ENCODE measurements around the gene SCN4B. TPM values are rescaled to one million over a fixed set of nuclear protein-coding genes. Genes with fewer than 3 reads are reported as not detected.

SCN4B gene
- total RNA-seq, 4 donors from 2014 or later, result 2.7 to 5.8 (median 3.8) TPM

DNA sequence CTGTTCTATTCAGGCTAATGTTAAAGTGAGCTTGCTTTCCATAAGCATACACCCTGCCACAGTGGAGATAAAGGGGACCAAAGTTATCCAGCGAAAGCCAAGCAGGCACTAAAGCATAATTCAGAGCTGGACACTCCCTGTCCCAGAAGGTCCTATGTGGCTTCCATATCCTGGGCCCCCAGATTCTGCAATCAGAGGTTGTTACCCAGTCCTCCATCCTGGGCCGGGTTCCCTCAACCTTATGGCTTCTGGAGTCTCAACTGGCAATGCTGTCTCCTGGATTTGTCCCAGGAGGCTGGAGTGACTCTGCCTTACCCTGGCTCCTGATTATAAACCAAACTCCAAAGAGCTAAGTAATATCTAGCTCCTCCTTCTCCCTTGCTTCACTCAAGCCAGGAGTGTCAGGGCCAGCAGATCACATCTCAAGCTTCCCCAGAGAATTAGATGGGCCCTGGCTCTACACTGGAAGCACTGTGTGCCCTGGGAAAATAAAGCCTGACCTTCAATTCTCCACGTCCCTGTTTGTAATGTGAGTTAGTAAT lies 51.9 kb downstream of the SCN4B start:
- 25 to 63% methylated on average over 2 of the region's 3 CpGs for WGBS, 2 donors (ENCODE audit: low coverage in 1 of 2)
- no peaks in the 10 kb centered on the region for H3K4me1 ChIP-seq
- H3K4me3 ChIP-seq, result no peak overlapping the region
- peaks cover 45% of the 10 kb centered on the region for H3K27me3 ChIP-seq
- no peak overlapping the region for H3K27ac ChIP-seq
- no peaks in the 10 kb centered on the region for H3K36me3 ChIP-seq
- no peak for TF ChIP-seq POLR2A (IDR thresholded peaks at IDR 0.05)
- no peak for TF ChIP-seq POLR2AphosphoS5 (IDR thresholded peaks at IDR 0.05)
- no peak for TF ChIP-seq EP300 (IDR thresholded peaks at IDR 0.05)
- TF ChIP-seq, protein P1, sequence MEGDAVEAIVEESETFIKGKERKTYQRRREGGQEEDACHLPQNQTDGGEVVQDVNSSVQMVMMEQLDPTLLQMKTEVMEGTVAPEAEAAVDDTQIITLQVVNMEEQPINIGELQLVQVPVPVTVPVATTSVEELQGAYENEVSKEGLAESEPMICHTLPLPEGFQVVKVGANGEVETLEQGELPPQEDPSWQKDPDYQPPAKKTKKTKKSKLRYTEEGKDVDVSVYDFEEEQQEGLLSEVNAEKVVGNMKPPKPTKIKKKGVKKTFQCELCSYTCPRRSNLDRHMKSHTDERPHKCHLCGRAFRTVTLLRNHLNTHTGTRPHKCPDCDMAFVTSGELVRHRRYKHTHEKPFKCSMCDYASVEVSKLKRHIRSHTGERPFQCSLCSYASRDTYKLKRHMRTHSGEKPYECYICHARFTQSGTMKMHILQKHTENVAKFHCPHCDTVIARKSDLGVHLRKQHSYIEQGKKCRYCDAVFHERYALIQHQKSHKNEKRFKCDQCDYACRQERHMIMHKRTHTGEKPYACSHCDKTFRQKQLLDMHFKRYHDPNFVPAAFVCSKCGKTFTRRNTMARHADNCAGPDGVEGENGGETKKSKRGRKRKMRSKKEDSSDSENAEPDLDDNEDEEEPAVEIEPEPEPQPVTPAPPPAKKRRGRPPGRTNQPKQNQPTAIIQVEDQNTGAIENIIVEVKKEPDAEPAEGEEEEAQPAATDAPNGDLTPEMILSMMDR (IDR thresholded peaks at IDR 0.05), result no peak
- H3K9me3 ChIP-seq, result no peaks in the 10 kb centered on the region
- ATAC-seq, result no peak

DNA sequence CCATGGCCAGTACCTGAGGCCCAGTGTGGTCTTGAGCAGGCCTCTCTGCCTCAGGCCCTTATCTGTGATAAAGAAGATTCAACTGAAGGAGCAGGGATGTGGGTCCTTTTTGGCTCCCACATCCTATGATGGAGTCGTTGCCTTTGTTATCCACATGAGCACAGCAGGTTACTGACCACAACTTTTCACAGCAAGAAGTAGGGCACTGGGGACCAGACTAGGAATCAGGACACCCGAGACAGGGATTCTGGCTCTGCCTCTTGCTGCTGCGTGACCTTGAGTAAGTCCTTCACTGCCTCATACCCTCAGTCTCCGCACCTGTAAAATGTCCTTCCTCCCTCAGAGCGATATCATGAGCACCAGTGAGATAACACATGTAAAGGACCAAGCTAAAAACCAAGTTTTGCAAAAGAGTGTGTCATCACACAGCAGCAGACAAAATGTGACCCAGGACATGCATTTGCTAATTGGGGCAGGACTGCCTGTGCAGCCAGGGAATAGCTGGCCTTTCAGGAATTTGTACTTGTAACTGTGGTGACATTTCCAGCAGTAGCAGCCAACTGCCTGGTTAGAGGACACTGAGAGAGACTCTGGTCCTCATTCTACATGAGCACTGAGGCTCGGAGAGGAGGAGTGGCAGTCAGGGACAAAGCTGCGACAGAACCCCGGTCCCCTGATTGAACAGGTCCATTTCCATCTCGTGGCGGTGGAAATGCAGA lies 52.6 kb downstream of the SCN4B start:
- no peaks in the 10 kb centered on the region for H3K9me3 ChIP-seq
- ATAC-seq, result no peak
- no peak overlapping the region for H3K4me3 ChIP-seq
- H3K27me3 ChIP-seq, result peaks cover 49% of the 10 kb centered on the region
- H3K36me3 ChIP-seq, result no peaks in the 10 kb centered on the region
- no peaks in the 10 kb centered on the region for H3K4me1 ChIP-seq
- H3K27ac ChIP-seq, result no peak overlapping the region
- TF ChIP-seq, protein P1 (IDR thresholded peaks at IDR 0.05), result no peak
- no peak for TF ChIP-seq POLR2A (IDR thresholded peaks at IDR 0.05)
- TF ChIP-seq EP300 (IDR thresholded peaks at IDR 0.05), result no peak
- TF ChIP-seq POLR2AphosphoS5 (IDR thresholded peaks at IDR 0.05), result no peak
- WGBS, 2 donors (ENCODE audit: low coverage in 1 of 2), result 73% methylated on average over 5 of the region's 10 CpGs; no CpG with 5 or more reads in 1 of the 2 donors

DNA sequence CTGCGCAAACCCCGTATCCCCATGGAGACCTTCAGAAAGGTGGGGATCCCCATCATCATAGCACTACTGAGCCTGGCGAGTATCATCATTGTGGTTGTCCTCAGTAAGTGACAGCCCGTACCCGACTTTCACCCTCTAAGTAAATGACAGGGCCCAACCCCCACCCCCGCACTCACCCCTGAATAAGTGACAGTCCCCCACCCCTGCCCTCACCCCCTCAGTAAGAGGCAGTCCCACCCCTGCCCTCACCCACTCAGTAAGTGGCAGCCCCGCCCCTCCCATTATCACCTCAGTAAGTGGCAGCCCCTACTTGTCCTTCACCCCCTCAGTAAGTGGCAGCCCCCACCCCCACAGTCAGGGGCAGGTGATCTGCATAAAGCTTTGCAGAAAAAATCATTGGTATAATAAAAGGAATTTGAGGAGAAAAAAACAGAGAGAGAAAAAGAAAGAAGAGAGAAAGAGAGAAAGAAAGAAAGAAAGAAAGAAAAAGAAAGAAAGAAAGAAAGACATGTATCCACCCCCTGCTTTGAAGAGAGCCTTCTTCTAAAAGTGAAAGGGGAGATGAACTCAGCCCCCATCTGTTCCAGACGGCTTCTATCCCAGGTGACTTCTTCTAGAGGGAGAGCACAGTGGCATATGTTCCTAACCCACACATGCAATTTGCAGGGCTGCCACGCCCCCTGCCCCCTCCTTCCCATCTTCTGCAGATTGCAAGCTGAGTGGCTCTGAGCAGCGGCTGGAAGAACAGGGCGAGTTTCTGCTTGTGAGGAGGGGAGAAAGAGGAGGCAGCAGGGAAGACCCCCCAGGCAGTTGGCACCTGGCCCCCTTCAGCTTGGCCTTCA lies 53.4 kb downstream of the SCN4B start:
- no peak overlapping the region for H3K4me3 ChIP-seq
- 49 to 63% methylated on average over 3 to 6 of the region's 11 CpGs for WGBS, 2 donors (ENCODE audit: low coverage in 1 of 2)
- H3K9me3 ChIP-seq, result no peaks in the 10 kb centered on the region
- TF ChIP-seq POLR2A (IDR thresholded peaks at IDR 0.05), result no peak
- no peak for TF ChIP-seq POLR2AphosphoS5 (IDR thresholded peaks at IDR 0.05)
- TF ChIP-seq, protein P1 (IDR thresholded peaks at IDR 0.05), result no peak
- TF ChIP-seq EP300 (IDR thresholded peaks at IDR 0.05), result no peak
- ATAC-seq, result no peak
- H3K36me3 ChIP-seq, result no peaks in the 10 kb centered on the region
- peaks cover 47% of the 10 kb centered on the region for H3K27me3 ChIP-seq
- no peak overlapping the region for H3K27ac ChIP-seq
- no peaks in the 10 kb centered on the region for H3K4me1 ChIP-seq

DNA sequence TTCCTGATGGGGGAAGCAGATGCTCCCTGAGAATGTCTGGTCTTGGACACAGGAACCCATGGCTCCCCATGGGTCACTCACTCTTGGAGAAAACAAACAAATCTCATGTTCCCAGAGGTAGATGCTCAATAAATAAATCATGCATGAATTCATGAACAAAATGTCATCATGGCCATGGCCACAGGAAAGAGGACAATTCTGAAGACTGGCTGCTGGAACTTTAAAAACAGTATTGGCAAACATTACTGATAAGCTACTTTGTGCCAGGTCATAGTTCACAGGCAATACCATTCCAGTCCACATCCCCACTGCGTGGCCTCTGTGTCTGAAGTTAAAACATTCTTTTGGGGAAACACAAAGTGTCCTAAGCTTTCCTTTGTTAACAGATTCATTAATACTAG lies 56.7 kb downstream of the SCN4B start:
- no peak for ATAC-seq
- WGBS, 2 donors (ENCODE audit: low coverage in 1 of 2), result 0 to 20% methylated on average over 1 of the region's 1 CpG
- no peaks in the 10 kb centered on the region for H3K9me3 ChIP-seq
- no peaks in the 10 kb centered on the region for H3K4me1 ChIP-seq
- no peak for TF ChIP-seq EP300 (IDR thresholded peaks at IDR 0.05)
- no peak for TF ChIP-seq POLR2AphosphoS5 (IDR thresholded peaks at IDR 0.05)
- TF ChIP-seq POLR2A (IDR thresholded peaks at IDR 0.05), result no peak
- TF ChIP-seq, protein P1 (IDR thresholded peaks at IDR 0.05), result no peak
- no peak overlapping the region for H3K4me3 ChIP-seq
- H3K27ac ChIP-seq, result no peak overlapping the region
- H3K27me3 ChIP-seq, result peaks cover 53% of the 10 kb centered on the region
- H3K36me3 ChIP-seq, result no peaks in the 10 kb centered on the region

Data from gastroesophageal sphincter (tissue), 4 donors.